Endothelial cell of coronary artery (primary cell): ENCODE measurements around the gene PIGR. TPM values are rescaled to one million over a fixed set of nuclear protein-coding genes. Genes with fewer than 3 reads are reported as not detected.

Source experiments
- total RNA-seq: library from RNA; depleted of rRNA; stranded (reverse); fragments of >200 nt; gene quantifications from 2 replicates; pipeline ENCODE4 v1.2.3, GENCODE V29; 2014

PIGR gene
- not detected in 2 replicates for total RNA-seq

GRCh38 chr1:206946261-206946660, at the start of gene PIGR:
TSS of gene PIGR (minus strand) at chr1:206946466. CDS start at chr1:206940531, 5,935 bp downstream.

GRCh38 chr1:206970446-206970845, 24.2 kb upstream of the PIGR start, which contains the start of gene FCAMR:
TSS of gene FCAMR (minus strand) at chr1:206970460. CDS start at chr1:206970125, 335 bp downstream.

GRCh38 chr1:206921772-206922265, 24.4 kb downstream of the PIGR start, which contains the start of gene FCMR:
TSS of gene FCMR (minus strand) at chr1:206921941. CDS start at chr1:206921854, 87 bp downstream.

GRCh38 chr1:206897175-206897574, 49.1 kb downstream of the PIGR start, which contains the start of gene IL24:
TSS of gene IL24 (plus strand) at chr1:206897443. CDS start at chr1:206897833, 390 bp downstream.

Other genes starting within 250 kb of the PIGR start
- gene IL19, start 175.7 kb downstream of the PIGR start, total RNA-seq = not detected in 2 replicates
- not detected in 2 replicates for gene IL10, start 174.0 kb downstream of the PIGR start, total RNA-seq
- gene IL20, start 80.8 kb downstream of the PIGR start, total RNA-seq = not detected in 2 replicates
- gene IL24, start 49.0 kb downstream of the PIGR start, total RNA-seq = not detected in 2 replicates
- gene FCMR, start 24.5 kb downstream of the PIGR start, total RNA-seq = not detected in 2 replicates
- not detected in 2 replicates for gene FCAMR, start 24.0 kb upstream of the PIGR start, total RNA-seq
- gene C1orf116, start 86.3 kb upstream of the PIGR start, total RNA-seq = not detected in 2 replicates
- 5.8 and 6.7 TPM in 2 replicates for gene YOD1, start 104.7 kb upstream of the PIGR start, total RNA-seq
- gene PFKFB2, start 106.8 kb upstream of the PIGR start, total RNA-seq = 1.1 and 1.2 TPM in 2 replicates
- 0.18 and 0.28 TPM in 2 replicates for gene C4BPB, start 142.4 kb upstream of the PIGR start, total RNA-seq
- gene C4BPA, start 157.8 kb upstream of the PIGR start, total RNA-seq = not detected in 2 replicates